Measurements from ENCODE around the gene MFSD11.

- TF ChIP-seq, protein P1, sequence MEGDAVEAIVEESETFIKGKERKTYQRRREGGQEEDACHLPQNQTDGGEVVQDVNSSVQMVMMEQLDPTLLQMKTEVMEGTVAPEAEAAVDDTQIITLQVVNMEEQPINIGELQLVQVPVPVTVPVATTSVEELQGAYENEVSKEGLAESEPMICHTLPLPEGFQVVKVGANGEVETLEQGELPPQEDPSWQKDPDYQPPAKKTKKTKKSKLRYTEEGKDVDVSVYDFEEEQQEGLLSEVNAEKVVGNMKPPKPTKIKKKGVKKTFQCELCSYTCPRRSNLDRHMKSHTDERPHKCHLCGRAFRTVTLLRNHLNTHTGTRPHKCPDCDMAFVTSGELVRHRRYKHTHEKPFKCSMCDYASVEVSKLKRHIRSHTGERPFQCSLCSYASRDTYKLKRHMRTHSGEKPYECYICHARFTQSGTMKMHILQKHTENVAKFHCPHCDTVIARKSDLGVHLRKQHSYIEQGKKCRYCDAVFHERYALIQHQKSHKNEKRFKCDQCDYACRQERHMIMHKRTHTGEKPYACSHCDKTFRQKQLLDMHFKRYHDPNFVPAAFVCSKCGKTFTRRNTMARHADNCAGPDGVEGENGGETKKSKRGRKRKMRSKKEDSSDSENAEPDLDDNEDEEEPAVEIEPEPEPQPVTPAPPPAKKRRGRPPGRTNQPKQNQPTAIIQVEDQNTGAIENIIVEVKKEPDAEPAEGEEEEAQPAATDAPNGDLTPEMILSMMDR (IDR thresholded peaks at IDR 0.05; ENCODE audit: poor library complexity, severe bottlenecking): no peak
- TF ChIP-seq TAF1 (IDR thresholded peaks at IDR 0.05; ENCODE audit: low read depth) (no peak), EZH2 (IDR thresholded peaks at IDR 0.05; ENCODE audit: borderline replicate concordance, insufficient read depth, low read length, poor library complexity, severe bottlenecking) (no peak), MXI1 (conservative IDR thresholded peaks at IDR 0.05; ENCODE audit: poor library complexity, severe bottlenecking) (no peak), POLR2AphosphoS5 (IDR thresholded peaks at IDR 0.05) (no peak), EP300 (conservative IDR thresholded peaks at IDR 0.05; ENCODE audit: poor library complexity, severe bottlenecking) (no peak)
- TF ChIP-seq, protein P2, sequence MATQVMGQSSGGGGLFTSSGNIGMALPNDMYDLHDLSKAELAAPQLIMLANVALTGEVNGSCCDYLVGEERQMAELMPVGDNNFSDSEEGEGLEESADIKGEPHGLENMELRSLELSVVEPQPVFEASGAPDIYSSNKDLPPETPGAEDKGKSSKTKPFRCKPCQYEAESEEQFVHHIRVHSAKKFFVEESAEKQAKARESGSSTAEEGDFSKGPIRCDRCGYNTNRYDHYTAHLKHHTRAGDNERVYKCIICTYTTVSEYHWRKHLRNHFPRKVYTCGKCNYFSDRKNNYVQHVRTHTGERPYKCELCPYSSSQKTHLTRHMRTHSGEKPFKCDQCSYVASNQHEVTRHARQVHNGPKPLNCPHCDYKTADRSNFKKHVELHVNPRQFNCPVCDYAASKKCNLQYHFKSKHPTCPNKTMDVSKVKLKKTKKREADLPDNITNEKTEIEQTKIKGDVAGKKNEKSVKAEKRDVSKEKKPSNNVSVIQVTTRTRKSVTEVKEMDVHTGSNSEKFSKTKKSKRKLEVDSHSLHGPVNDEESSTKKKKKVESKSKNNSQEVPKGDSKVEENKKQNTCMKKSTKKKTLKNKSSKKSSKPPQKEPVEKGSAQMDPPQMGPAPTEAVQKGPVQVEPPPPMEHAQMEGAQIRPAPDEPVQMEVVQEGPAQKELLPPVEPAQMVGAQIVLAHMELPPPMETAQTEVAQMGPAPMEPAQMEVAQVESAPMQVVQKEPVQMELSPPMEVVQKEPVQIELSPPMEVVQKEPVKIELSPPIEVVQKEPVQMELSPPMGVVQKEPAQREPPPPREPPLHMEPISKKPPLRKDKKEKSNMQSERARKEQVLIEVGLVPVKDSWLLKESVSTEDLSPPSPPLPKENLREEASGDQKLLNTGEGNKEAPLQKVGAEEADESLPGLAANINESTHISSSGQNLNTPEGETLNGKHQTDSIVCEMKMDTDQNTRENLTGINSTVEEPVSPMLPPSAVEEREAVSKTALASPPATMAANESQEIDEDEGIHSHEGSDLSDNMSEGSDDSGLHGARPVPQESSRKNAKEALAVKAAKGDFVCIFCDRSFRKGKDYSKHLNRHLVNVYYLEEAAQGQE (IDR thresholded peaks at IDR 0.05; ENCODE audit: borderline replicate concordance): no peak
Observed at GRCh38 chr17:76801706-76802105, 63.8 kb downstream of the MFSD11 start.

Measured in neural cell (in vitro differentiated cells).